Adrenal gland (tissue), 19 donors: Measurements from ENCODE around the gene PDGFRA. TPM values are rescaled to one million over a fixed set of nuclear protein-coding genes. Genes with fewer than 3 reads are reported as not detected.

ENCODE experiments used
- DNase-seq, 7 donors: peaks; one replicate each; pipeline ENCODE4 v3.0.0-alpha.2; 2019 to 2020
- H3K27ac ChIP-seq, 5 donors: fragments of 200-600 bp; sonication (generic) in 4 of 5; 1 replicate in 3 of 5; 2 replicates in 2 of 5; pipeline versions ENCODE4 v1.5.1 to v1.8.0; 2016 to 2020; ENCODE audit warnings: mild to moderate bottlenecking in 1 of 5
- H3K27me3 ChIP-seq: fragments of 200-600 bp; 2 replicates; pipeline ENCODE4 v1.8.0; 2021
- H3K36me3 ChIP-seq, 2 donors: fragments of 200-600 bp; replicated peaks in 1 of 2; 1 replicate in 1 of 2; 2 replicates in 1 of 2; pipeline versions ENCODE4 v1.5.1 to v1.8.0; 2018 to 2022
- H3K4me1 ChIP-seq, 2 donors: fragments of 200-600 bp; replicated peaks in 1 of 2; 1 replicate in 1 of 2; 2 replicates in 1 of 2; pipeline versions ENCODE4 v1.5.1 to v1.8.0; 2018 to 2021
- H3K4me3 ChIP-seq, 4 donors: fragments of 200-600 bp; sonication (generic) in 3 of 4; one replicate each; pipeline ENCODE4 v1.5.1; 2016 to 2018
- H3K9me3 ChIP-seq, 3 donors: fragments of 200-600 bp; sonication (generic) in 1 of 3; replicated peaks in 1 of 3; 1 replicate in 2 of 3; 2 replicates in 1 of 3; pipeline versions ENCODE4 v1.5.1 to v1.8.0; 2016 to 2021
- CTCF ChIP-seq, 6 experiments: fragments of 450-650 bp in 4 of 6; fragments of 200-600 bp in 2 of 6; sonication (generic) in 1 of 6; IDR thresholded peaks; 1 replicate in 5 of 6; 2 replicates in 1 of 6; pipeline versions ENCODE4 v1.5.1 to v1.8.0; 2016 to 2021; ENCODE audit warnings: antibody characterized with exemption in 6 of 6, mild to moderate bottlenecking in 2 of 6, moderate library complexity in 1 of 6
- POLR2A ChIP-seq, 2 donors: fragments of 450-650 bp; IDR thresholded peaks; one replicate each; pipeline ENCODE4 v1.6.1; 2017; ENCODE audit warnings: antibody characterized with exemption in 2 of 2, mild to moderate bottlenecking in 2 of 2, moderate library complexity in 1 of 2
- WGBS, 4 donors: extraction: QIAGEN DNeasy Blood & Tissue Kit in 2 of 4; methylation state at CpG; one replicate each; pipeline versions ENCODE4 v1.1.5 to v1.1.7; 2013 to 2017; 5-methylcytosine and 5-hydroxymethylcytosine counted together
- intact Hi-C, 2 donors: fragments of 100-400 bp; cut with DNase I; formaldehyde crosslinking; loops; one replicate each; pipeline versions ENCODE4 v1.14.1 to v1.15.0; 2022 to 2023
- long read RNA-seq, 10 donors: library from polyadenylated mRNA in 3 of 10; unstranded in 2 of 10; stranded (forward) in 1 of 10; transcript quantifications; one replicate each; pipeline ENCODE4 v2.0.0 and lab custom pipeline, GENCODE V29; 2021 to 2026
- polyA plus RNA-seq, 3 donors: library from polyadenylated mRNA; stranded (reverse); fragments of 200-250 nt in 2 of 3; fragments of 350-450 nt in 1 of 3; fragmentation: Illumina TruSeq in 1 of 3; extraction: RNeasy Lipid Tissue Mini Kit (QIAGEN cat#74804) in 1 of 3; gene quantifications; one replicate each; pipeline ENCODE4 v1.2.3, GENCODE V29; 2013 to 2014
- total RNA-seq, 9 donors: library from RNA; depleted of rRNA in 4 of 9; stranded (reverse); fragments of >200 nt in 4 of 9; fragments of 120-200 nt in 1 of 9; fragmentation: NEBNext Ultra II Directional in 1 of 9; extraction: Animal tissue kit (Norgen Biotek cat#: 25700) in 1 of 9; gene quantifications; one replicate each; pipeline versions ENCODE4 v1.1.0 to v1.2.4, GENCODE V29; 2013 to 2023
- donor health status: healthy with polysubstance abuse.
- donor health status: Bipolar disorder and iron deficiency.
- donor health status: DM: yes; HTN: yes; CAD: no.
- donor health status: DM: no; HTN: no; CAD: no.
- donor health status: DM: no; HTN: no; CAD: no.
- donor health status: DM: yes; HTN: yes; CAD: no.

The PDGFRA gene
- 100 to 1,000 TPM in 5 of 9 donors, 10 to 100 TPM in 4; 28.1 to 182 (median 114) TPM for total RNA-seq
- polyA plus RNA-seq, result 10 to 100 TPM; 14.5 to 62.4 (median 16.4) TPM
- long read RNA-seq, donor 1, result 0 reads
- long read RNA-seq, donor 2, result 0 reads
- long read RNA-seq, donor 3, result 0 reads
- long read RNA-seq, donor 4, partial matches to known transcripts, result 5 of 7 reads
- long read RNA-seq, donor 4, other reads (novel, unspliced or antisense), result 2 of 7 reads
- long read RNA-seq, donor 5, full-length matches to known transcripts, result 15 of 35 reads
- long read RNA-seq, donor 5, partial matches to known transcripts, result 9 of 35 reads
- long read RNA-seq, donor 5, other reads (novel, unspliced or antisense), result 11 of 35 reads
- long read RNA-seq, donor 6, partial matches to known transcripts, result 3 of 7 reads
- long read RNA-seq, donor 6, other reads (novel, unspliced or antisense), result 4 of 7 reads
- long read RNA-seq, donor 7, result 0 reads
- long read RNA-seq, donor 8, result 0 reads
- long read RNA-seq, donor 9, partial matches to known transcripts, result 0 of 1 reads
- long read RNA-seq, donor 9, other reads (novel, unspliced or antisense), result 0 of 1 reads
- long read RNA-seq, donor 10, result 0 reads

GRCh38 chr4:54228961-54229501 lies at the start of gene PDGFRA:
PDGFRA (plus strand) TSS chr4:54229293; CDS start chr4:54258769, 29,476 bp downstream.
- H3K27ac ChIP-seq, result peak within 1 kb of the TSS in 4 of 5 donors; percentile 15 to 77 (median 52)
- peak within 1 kb of the TSS in 2 of 4 donors; percentile 14 to 56 for H3K4me3 ChIP-seq
- intact Hi-C loops, result loop anchor here (5.0 to 10.0 kb wide), 3 partner anchors 522 to 1854 kb away; no protein-coding TSS in a partner anchor
- peaks cover 18 to 39% of the 10 kb centered on the region in 2 donors for H3K4me1 ChIP-seq
- H3K9me3 ChIP-seq, result no peaks in the 10 kb centered on the region
- peaks cover 67% of the 10 kb centered on the region for H3K27me3 ChIP-seq
- H3K36me3 ChIP-seq, result no peaks in the 10 kb centered on the region
- DNase-seq, result peak in 6 of 7 donors; percentile 23 to 68 (median 52)
- 27 to 39% (median 32%) methylated on average over 15 of the region's 15 CpGs for WGBS, 4 donors
- TF ChIP-seq CTCF (IDR thresholded peaks at IDR 0.05) (no peak), POLR2A (IDR thresholded peaks at IDR 0.05) (peak in 1 of 2 donors; percentile 11)

DNA sequence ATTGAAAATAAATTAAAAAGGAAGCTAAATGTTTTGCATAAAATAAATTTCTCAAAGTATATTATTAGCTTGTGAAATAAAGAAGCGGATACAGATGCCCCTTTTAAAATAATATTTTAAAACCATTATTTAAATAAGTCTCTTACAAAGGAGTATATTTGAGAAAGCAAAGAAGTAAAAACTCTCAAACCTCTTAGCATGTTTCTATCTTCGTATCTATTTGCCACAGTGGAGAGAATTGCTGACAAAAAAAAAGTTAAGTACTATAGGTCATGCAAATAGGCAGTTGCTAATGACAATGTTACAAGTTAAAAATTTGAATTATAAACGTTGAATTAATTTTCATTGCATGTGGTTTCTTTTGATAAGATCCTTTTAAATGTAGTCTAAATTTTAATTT lies 44.5 kb upstream of the PDGFRA start:
- intact Hi-C loops, result no loop called here
- Histone ChIP-seq H3K27ac (no peak overlapping the region), H3K9me3 (no peaks in the 10 kb centered on the region), H3K4me3 (no peak overlapping the region), H3K4me1 (no peaks in the 10 kb centered on the region), H3K36me3 (no peaks in the 10 kb centered on the region), H3K27me3 (no peaks in the 10 kb centered on the region)
- TF ChIP-seq CTCF (IDR thresholded peaks at IDR 0.05), result no peak
- no peak for TF ChIP-seq POLR2A (IDR thresholded peaks at IDR 0.05)
- no peak for DNase-seq
- 54 to 69% (median 64%) methylated on average over 3 of the region's 3 CpGs for WGBS, 4 donors

DNA sequence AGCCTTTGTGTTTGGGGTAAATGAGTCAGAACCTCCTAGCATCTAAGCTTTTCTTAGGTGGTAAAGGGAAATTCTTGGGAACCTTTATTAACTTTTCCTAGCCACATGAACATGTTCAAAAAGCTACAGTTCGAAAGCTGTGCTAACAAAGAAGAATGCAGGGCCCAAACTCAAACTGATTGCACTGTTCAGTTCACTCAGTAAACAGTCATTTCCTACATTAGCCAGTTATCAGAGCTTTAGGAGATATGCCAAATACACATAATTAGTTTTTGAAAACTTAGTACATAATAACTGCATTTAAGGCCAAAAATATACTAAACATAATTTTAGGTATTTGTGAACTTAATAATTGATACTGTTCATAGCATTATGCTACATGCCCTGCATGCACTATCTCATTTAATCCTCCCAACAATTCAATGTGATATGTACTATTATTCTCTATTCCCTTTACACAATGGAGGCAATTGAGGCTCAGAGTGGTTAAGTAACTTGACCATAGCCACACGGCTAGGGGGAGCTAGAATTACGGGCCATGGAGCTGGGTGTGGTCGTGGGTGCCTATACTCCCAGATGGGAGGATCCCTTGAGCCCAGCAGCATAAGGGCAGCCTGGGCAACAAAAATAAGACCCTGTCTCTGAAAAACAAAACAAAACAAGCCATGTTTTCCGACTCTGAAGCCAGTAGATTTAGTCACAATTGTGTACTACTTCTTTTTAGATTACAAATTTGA lies 43.9 kb upstream of the PDGFRA start:
- Histone ChIP-seq H3K36me3 (no peaks in the 10 kb centered on the region), H3K27ac (no peak overlapping the region), H3K27me3 (no peaks in the 10 kb centered on the region), H3K4me1 (no peaks in the 10 kb centered on the region), H3K4me3 (no peak overlapping the region), H3K9me3 (no peaks in the 10 kb centered on the region)
- intact Hi-C loops, result no loop called here
- no peak for TF ChIP-seq POLR2A (IDR thresholded peaks at IDR 0.05)
- TF ChIP-seq CTCF (IDR thresholded peaks at IDR 0.05), result no peak
- 70 to 78% (median 76%) methylated on average over 5 of the region's 5 CpGs for WGBS, 4 donors
- DNase-seq, result no peak

DNA sequence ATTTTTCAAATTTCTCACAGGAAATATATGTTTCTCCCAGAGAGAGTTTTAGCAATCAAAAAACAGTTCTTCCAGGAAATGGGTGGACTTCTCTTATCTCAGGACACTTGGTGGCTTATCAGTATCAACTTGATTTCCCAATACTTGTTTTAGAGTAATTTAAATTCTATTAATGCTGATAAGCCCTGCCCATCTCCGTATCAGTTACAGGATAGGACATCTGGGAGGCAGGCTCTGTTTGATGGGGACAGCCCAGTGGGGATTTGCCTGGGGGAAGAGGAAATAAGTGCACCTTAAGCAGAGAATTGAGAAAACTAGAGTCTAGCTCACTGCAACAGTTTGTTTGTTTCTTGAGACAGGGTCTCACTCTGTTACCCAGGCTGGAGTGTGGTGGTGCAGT lies 43.2 kb upstream of the PDGFRA start:
- no peaks in the 10 kb centered on the region for H3K27me3 ChIP-seq
- H3K4me3 ChIP-seq, result no peak overlapping the region
- no peak overlapping the region for H3K27ac ChIP-seq
- intact Hi-C loops, result no loop called here
- no peak for DNase-seq
- H3K4me1 ChIP-seq, result no peaks in the 10 kb centered on the region
- H3K9me3 ChIP-seq, result no peaks in the 10 kb centered on the region
- H3K36me3 ChIP-seq, result no peaks in the 10 kb centered on the region
- 20 to 43% (median 30%) methylated on average over 1 of the region's 1 CpG for WGBS, 4 donors
- no peak for TF ChIP-seq CTCF (IDR thresholded peaks at IDR 0.05)
- TF ChIP-seq POLR2A (IDR thresholded peaks at IDR 0.05), result no peak
